OCI-LY1 (cell line): Measurements from ENCODE around the gene SAMD3.

Experiments used
- EZH2 ChIP-seq: fragments of 200-600 bp; sonication (generic), shearing (Covaris generic); IDR thresholded peaks from 2 replicates; pipeline ENCODE4 v1.8.0; 2017; ENCODE audit warnings: borderline replicate concordance, mixed run types, mild to moderate bottlenecking, antibody characterized with exemption, low read length, moderate library complexity, mixed read lengths
- TF ChIP-seq, protein P1 (sequence below): fragments of 200-600 bp; sonication (generic), shearing (Covaris generic); IDR thresholded peaks from 2 replicates; pipeline ENCODE4 v1.5.1; 2017; ENCODE audit warnings: mild to moderate bottlenecking, antibody characterized with exemption, low read length, moderate library complexity, mixed read lengths

DNA sequence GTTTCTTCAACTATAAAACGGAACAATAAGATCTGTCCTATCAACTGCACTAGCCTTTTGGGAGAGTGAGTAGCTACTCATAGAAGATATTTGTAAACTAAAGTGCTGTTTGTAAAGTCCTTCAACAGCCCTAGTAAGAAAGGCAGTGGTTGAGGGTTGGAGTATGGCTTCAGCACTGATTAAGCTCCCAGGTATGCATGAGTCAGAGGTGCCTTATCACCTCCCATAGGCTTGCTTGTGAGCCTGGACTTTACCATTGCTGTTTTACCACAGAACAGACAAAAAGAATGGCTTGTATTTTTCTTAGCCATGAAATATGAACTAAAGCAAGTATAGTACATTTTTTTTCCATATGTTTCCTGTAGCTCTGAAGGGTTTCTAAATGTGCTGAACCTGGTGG lies 44.1 kb downstream of the SAMD3 start:
- TF ChIP-seq, protein P1, sequence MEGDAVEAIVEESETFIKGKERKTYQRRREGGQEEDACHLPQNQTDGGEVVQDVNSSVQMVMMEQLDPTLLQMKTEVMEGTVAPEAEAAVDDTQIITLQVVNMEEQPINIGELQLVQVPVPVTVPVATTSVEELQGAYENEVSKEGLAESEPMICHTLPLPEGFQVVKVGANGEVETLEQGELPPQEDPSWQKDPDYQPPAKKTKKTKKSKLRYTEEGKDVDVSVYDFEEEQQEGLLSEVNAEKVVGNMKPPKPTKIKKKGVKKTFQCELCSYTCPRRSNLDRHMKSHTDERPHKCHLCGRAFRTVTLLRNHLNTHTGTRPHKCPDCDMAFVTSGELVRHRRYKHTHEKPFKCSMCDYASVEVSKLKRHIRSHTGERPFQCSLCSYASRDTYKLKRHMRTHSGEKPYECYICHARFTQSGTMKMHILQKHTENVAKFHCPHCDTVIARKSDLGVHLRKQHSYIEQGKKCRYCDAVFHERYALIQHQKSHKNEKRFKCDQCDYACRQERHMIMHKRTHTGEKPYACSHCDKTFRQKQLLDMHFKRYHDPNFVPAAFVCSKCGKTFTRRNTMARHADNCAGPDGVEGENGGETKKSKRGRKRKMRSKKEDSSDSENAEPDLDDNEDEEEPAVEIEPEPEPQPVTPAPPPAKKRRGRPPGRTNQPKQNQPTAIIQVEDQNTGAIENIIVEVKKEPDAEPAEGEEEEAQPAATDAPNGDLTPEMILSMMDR: no peak
- no peak for TF ChIP-seq EZH2
